Tibial artery (tissue), 4 donors: ENCODE measurements around the gene SPOCK2.

Source experiments
- DNase-seq, 2 donors: peaks; one replicate each; pipeline ENCODE4 v3.0.0-alpha.2; 2019
- H3K27ac ChIP-seq, 2 donors: fragments of 200-600 bp; sonication (generic) in 1 of 2; 1 replicate in 1 of 2; 2 replicates in 1 of 2; pipeline ENCODE4 v1.5.1; 2018 to 2019; ENCODE audit warnings: mild to moderate bottlenecking in 1 of 2
- H3K27me3 ChIP-seq, 2 donors: fragments of 200-600 bp; sonication (generic) in 1 of 2; one replicate each; pipeline versions ENCODE4 v1.5.1 to v1.6.0; 2016 to 2019
- H3K36me3 ChIP-seq, 3 donors: fragments of 200-600 bp; sonication (generic) in 2 of 3; one replicate each; pipeline ENCODE4 v1.5.1; 2016 to 2019; ENCODE audit warnings: mild to moderate bottlenecking in 2 of 3
- H3K4me1 ChIP-seq, 4 donors: fragments of 200-600 bp; sonication (generic) in 2 of 4; 1 replicate in 3 of 4; 2 replicates in 1 of 4; pipeline ENCODE4 v1.5.1; 2016 to 2019
- H3K4me3 ChIP-seq, 2 donors: fragments of 200-600 bp; sonication (generic) in 1 of 2; 1 replicate in 1 of 2; 2 replicates in 1 of 2; pipeline ENCODE4 v1.5.1; 2018 to 2019; ENCODE audit warnings: mild to moderate bottlenecking in 2 of 2
- H3K9me3 ChIP-seq, 3 donors: fragments of 200-600 bp; sonication (generic) in 1 of 3; one replicate each; pipeline ENCODE4 v1.5.1; 2016 to 2019
- CTCF ChIP-seq, 2 experiments: fragments of 200-600 bp in 1 of 2; fragments of 450-650 bp in 1 of 2; IDR thresholded peaks; one replicate each; pipeline ENCODE4 v1.5.1; 2017 to 2019; ENCODE audit warnings: antibody characterized with exemption in 2 of 2, mild to moderate bottlenecking in 1 of 2, moderate library complexity in 1 of 2
- intact Hi-C: fragments of 100-400 bp; cut with DNase I; formaldehyde crosslinking; loops from one replicate; pipeline ENCODE4 v1.15.0; 2023; ENCODE audit warnings: low total_unique reads

SPOCK2 gene

GRCh38 chr10:72104472-72105097 is 16.2 kb upstream of the SPOCK2 start:
- no peaks in the 10 kb centered on the region for H3K9me3 ChIP-seq
- DNase-seq = no peak
- TF ChIP-seq CTCF (IDR thresholded peaks at IDR 0.05) = no peak
- peaks cover 0 to 6% (median 0%) of the 10 kb centered on the region in 4 donors for H3K4me1 ChIP-seq
- H3K27me3 ChIP-seq = no peaks in the 10 kb centered on the region
- peak overlapping the region in 1 of 2 donors; percentile 18 for H3K27ac ChIP-seq
- H3K4me3 ChIP-seq = no peak overlapping the region
- H3K36me3 ChIP-seq = peaks cover 0 to 31% (median 16%) of the 10 kb centered on the region in 3 donors
- intact Hi-C loops = no loop called here

GRCh38 chr10:72099600-72099921 is 11.2 kb upstream of the SPOCK2 start:
- H3K36me3 ChIP-seq = peaks cover 18 to 57% (median 37%) of the 10 kb centered on the region in 3 donors
- DNase-seq = no peak
- no peak overlapping the region for H3K4me3 ChIP-seq
- no peak overlapping the region for H3K27ac ChIP-seq
- H3K27me3 ChIP-seq = no peaks in the 10 kb centered on the region
- H3K4me1 ChIP-seq = peaks cover 0 to 4% (median 1%) of the 10 kb centered on the region in 4 donors
- intact Hi-C loops = no loop called here
- TF ChIP-seq CTCF (IDR thresholded peaks at IDR 0.05) = no peak
- no peaks in the 10 kb centered on the region for H3K9me3 ChIP-seq

- Histone ChIP-seq H3K4me1 (peaks cover 0 to 4% (median 1%) of the 10 kb centered on the region in 4 donors), H3K27ac (no peak overlapping the region), H3K4me3 (no peak overlapping the region), H3K9me3 (no peaks in the 10 kb centered on the region), H3K36me3 (peaks cover 21 to 63% (median 37%) of the 10 kb centered on the region in 3 donors), H3K27me3 (no peaks in the 10 kb centered on the region)
- intact Hi-C loops = no loop called here
- no peak for DNase-seq
- TF ChIP-seq CTCF (IDR thresholded peaks at IDR 0.05) = no peak
These were observed 10.7 kb upstream of the SPOCK2 start for GRCh38 chr10:72098836-72099599.

DNA sequence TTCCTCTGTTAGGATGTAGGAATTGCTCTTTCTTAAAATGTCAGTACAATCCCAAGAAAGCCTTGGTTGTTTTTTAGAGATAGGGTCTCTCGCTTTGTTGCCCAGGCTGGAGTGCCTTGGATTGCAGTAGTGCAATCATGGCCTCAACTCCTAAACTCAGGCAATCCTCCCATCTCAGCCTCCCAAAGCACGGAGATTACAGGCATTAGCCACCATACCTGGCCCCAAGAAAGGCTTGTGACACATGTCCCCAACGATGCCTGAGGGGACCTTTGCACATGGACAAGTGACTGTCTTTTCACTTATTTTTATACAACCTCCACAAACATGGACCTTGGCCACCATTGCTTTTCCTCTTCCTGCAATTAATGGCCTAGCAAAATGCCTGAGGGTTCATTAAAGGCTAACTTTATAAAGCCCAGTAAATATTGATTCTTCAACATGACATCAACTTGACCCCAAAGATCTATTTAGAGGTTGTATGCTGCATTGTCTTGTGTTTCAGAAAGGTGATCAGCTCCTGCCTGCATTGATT is 10.0 kb upstream of the SPOCK2 start:
- Histone ChIP-seq H3K36me3 (peaks cover 25 to 67% (median 37%) of the 10 kb centered on the region in 3 donors), H3K27me3 (no peaks in the 10 kb centered on the region), H3K27ac (no peak overlapping the region), H3K4me1 (peaks cover 0 to 4% (median 1%) of the 10 kb centered on the region in 4 donors), H3K9me3 (no peaks in the 10 kb centered on the region), H3K4me3 (no peak overlapping the region)
- TF ChIP-seq CTCF (IDR thresholded peaks at IDR 0.05) = no peak
- intact Hi-C loops = no loop called here
- no peak for DNase-seq

DNA sequence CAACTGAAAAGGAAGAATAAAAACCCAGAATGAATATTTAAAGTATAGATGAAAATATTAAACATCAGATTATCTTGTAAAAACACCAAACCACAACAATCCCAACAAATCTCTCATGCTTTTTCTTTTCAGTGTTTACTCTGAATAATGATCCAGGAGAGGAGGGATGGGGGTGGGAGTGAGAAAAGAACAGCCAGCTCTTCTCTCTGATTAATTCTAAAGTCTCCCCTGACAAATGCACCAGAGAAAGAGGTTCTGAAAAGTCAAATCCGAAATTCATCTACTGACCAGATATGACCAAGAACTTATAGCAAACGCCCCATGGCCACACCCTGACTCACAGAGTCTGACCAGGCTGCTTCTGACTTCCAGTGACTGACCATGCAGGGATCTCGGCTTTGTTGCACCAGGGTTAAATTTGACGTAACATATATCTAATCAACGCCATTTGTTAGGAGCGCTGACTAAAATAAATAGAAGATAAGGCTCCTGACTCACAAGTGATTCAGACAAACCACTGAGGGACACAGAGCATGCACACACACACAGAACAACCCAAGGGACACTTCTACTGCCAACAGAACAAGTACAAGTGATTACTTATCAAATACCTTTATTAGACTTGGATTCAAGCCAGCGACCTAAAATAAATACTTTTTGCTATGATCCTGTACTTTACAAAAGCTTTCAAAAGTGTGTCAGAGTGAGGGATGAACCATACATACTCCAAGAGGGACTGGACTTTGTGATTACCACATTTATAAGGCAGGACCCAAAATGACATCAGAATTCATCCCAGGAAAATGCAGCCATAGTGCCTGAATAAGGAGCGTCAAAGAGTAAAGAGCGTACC is 9.3 kb upstream of the SPOCK2 start:
- Histone ChIP-seq H3K9me3 (no peaks in the 10 kb centered on the region), H3K4me1 (peaks cover 0 to 4% (median 1%) of the 10 kb centered on the region in 4 donors), H3K27ac (no peak overlapping the region), H3K4me3 (no peak overlapping the region), H3K27me3 (no peaks in the 10 kb centered on the region), H3K36me3 (peaks cover 25 to 69% (median 36%) of the 10 kb centered on the region in 3 donors)
- intact Hi-C loops = no loop called here
- no peak for DNase-seq
- TF ChIP-seq CTCF (IDR thresholded peaks at IDR 0.05) = no peak
